HepG2 (cell line): Measurements from ENCODE around the gene TH. TPM values are rescaled to one million over a fixed set of nuclear protein-coding genes. Genes with fewer than 3 reads are reported as not detected.

ENCODE experiments used
- ARNT2 ChIP-seq: sonication (generic); formaldehyde crosslinking; IDR thresholded peaks from 2 replicates; pipeline ENCODE4 v1.8.0; 2022; ENCODE audit warnings: mild to moderate bottlenecking, low read depth, missing genetic modification reagents, moderate library complexity
- ASH2L ChIP-seq: fragments of 300-600, 200-600 bp; sonication (generic); IDR thresholded peaks from 2 replicates; pipeline ENCODE4 v1.7.0; 2017; ENCODE audit warnings: low read depth, mild to moderate bottlenecking, moderate library complexity, mixed read lengths, low read length; ENCODE audit not compliant: insufficient read length
- DRAP1 ChIP-seq: IDR thresholded peaks from 2 replicates; pipeline ENCODE4 v1.6.1; 2016; ENCODE audit warnings: missing genetic modification reagents, missing compliant biosample characterization
- ETV5 ChIP-seq: IDR thresholded peaks from 2 replicates; pipeline ENCODE4 v1.6.1; 2018; ENCODE audit warnings: missing biosample characterization, missing genetic modification reagents, inconsistent platforms, borderline replicate concordance
- FOXC1 ChIP-seq: sonication (generic); formaldehyde crosslinking; IDR thresholded peaks from 2 replicates; pipeline ENCODE4 v1.8.0; 2022; ENCODE audit warnings: mild to moderate bottlenecking, missing genetic modification reagents, borderline replicate concordance
- IKZF4 ChIP-seq: sonication (generic); formaldehyde crosslinking; IDR thresholded peaks from 2 replicates; pipeline ENCODE4 v1.5.1; 2020; ENCODE audit warnings: borderline replicate concordance, mild to moderate bottlenecking, low read depth, missing genetic modification reagents; ENCODE audit errors: not compliant biosample characterization
- MAX ChIP-seq: IDR thresholded peaks from 2 replicates; pipeline ENCODE4 v1.6.1; 2012; ENCODE audit warnings: inconsistent platforms
- NFKBIZ ChIP-seq: IDR thresholded peaks from 2 replicates; pipeline ENCODE4 v1.6.1; 2018; ENCODE audit warnings: missing genetic modification reagents, missing compliant biosample characterization
- RFXAP ChIP-seq: sonication (generic); formaldehyde crosslinking; IDR thresholded peaks from 2 replicates; pipeline ENCODE4 v1.4.0; 2020; ENCODE audit warnings: missing genetic modification reagents, borderline replicate concordance
- SRSF4 ChIP-seq: fragments of 200-400 bp; formaldehyde crosslinking; IDR thresholded peaks from one replicate; pipeline ENCODE4 v1.6.1; 2018; ENCODE audit warnings: mild to moderate bottlenecking, low read depth, low read length, moderate library complexity; ENCODE audit not compliant: poor library complexity, severe bottlenecking
- TARDBP ChIP-seq: sonication (generic); formaldehyde crosslinking; IDR thresholded peaks from 2 replicates; pipeline ENCODE4 v1.8.0; 2022; ENCODE audit warnings: mild to moderate bottlenecking, missing genetic modification reagents
- ZBTB37 ChIP-seq: sonication (generic); formaldehyde crosslinking; IDR thresholded peaks from 2 replicates; pipeline ENCODE4 v1.4.0; 2020; ENCODE audit warnings: mild to moderate bottlenecking, missing genetic modification reagents
- ZBTB43 ChIP-seq: sonication (generic); formaldehyde crosslinking; conservative IDR thresholded peaks from 2 replicates; pipeline ENCODE4 v1.4.0; 2020; ENCODE audit warnings: missing genetic modification reagents
- ZNF230 ChIP-seq: sonication (generic); formaldehyde crosslinking; IDR thresholded peaks from 2 replicates; pipeline ENCODE4 v1.4.0; 2020; ENCODE audit warnings: mild to moderate bottlenecking, missing genetic modification reagents
- ZNF383 ChIP-seq: sonication (generic); formaldehyde crosslinking; IDR thresholded peaks from 2 replicates; pipeline ENCODE4 v1.4.0; 2020; ENCODE audit warnings: missing genetic modification reagents, mild to moderate bottlenecking, borderline replicate concordance
- ZNF430 ChIP-seq: sonication (generic); formaldehyde crosslinking; IDR thresholded peaks from 2 replicates; pipeline ENCODE4 v1.9.0; 2021; ENCODE audit warnings: mild to moderate bottlenecking, missing genetic modification reagents
- ZNF510 ChIP-seq: sonication (generic); formaldehyde crosslinking; IDR thresholded peaks from 2 replicates; pipeline ENCODE4 v1.4.0; 2020; ENCODE audit warnings: low read depth, mild to moderate bottlenecking, missing genetic modification reagents
- ZNF569 ChIP-seq: sonication (generic); formaldehyde crosslinking; IDR thresholded peaks from 2 replicates; pipeline ENCODE4 v1.5.0; 2020; ENCODE audit warnings: mild to moderate bottlenecking, missing genetic modification reagents, moderate library complexity, borderline replicate concordance
- ZNF574 ChIP-seq: sonication (generic); formaldehyde crosslinking; IDR thresholded peaks from 2 replicates; pipeline ENCODE4 v1.4.0; 2020; ENCODE audit warnings: missing genetic modification reagents
- ZNF670 ChIP-seq: sonication (generic); formaldehyde crosslinking; IDR thresholded peaks from 2 replicates; pipeline ENCODE4 v1.8.0; 2022; ENCODE audit warnings: mild to moderate bottlenecking, missing genetic modification reagents, borderline replicate concordance
- ZNF775 ChIP-seq: sonication (generic); formaldehyde crosslinking; IDR thresholded peaks from 2 replicates; pipeline ENCODE4 v1.4.0; 2020; ENCODE audit warnings: missing genetic modification reagents, mild to moderate bottlenecking, moderate library complexity, borderline replicate concordance
- polyA plus RNA-seq, 8 experiments: library from polyadenylated mRNA; depleted of rRNA in 3 of 8; stranded (reverse) in 7 of 8; unstranded in 1 of 8; fragments of >200 nt; fragmentation: Illumina TruSeq in 4 of 8; extraction: Trizol in 4 of 8; gene quantifications; 2 replicates each; pipeline versions ENCODE4 v1.2.1 to v1.2.3, GENCODE V29; 2011 to 2016; ENCODE audit warnings: low read depth in 4 of 8, missing spikeins in 1 of 8, mixed read lengths in 1 of 8; ENCODE audit not compliant: insufficient read depth in 1 of 8
- total RNA-seq, 5 experiments: library from RNA; depleted of rRNA; stranded (reverse); fragments of >200 nt; fragmentation: Illumina TruSeq; extraction: Trizol; gene quantifications; 2 replicates each; pipeline ENCODE4 v1.2.3, GENCODE V29; 2016; ENCODE audit warnings: low read depth in 1 of 5
- TF ChIP-seq, protein P1 (sequence below): sonication (generic); formaldehyde crosslinking; IDR thresholded peaks from 2 replicates; pipeline ENCODE4 v1.4.0; 2020; ENCODE audit warnings: missing genetic modification reagents; ENCODE audit errors: not compliant biosample characterization

The TH gene
- total and polyA plus RNA-seq, 2 of the 13 experiments (the other 11 are each of a cell fraction or from before 2014, with no cell fraction given): 0.36 TPM; not detected in 1

- TF ChIP-seq ZNF775 (CRISPR knock-in tag): no peak
- TF ChIP-seq RFXAP: no peak; the same call in none of the 2 replicates
- no peak for TF ChIP-seq MAX
- peak; percentile 4; the same call in 1 of the 2 replicates for TF ChIP-seq ARNT2 (CRISPR knock-in tag)
- TF ChIP-seq DRAP1 (CRISPR knock-in tag): no peak
- TF ChIP-seq ZNF569 (CRISPR knock-in tag): no peak
- no peak for TF ChIP-seq ETV5 (CRISPR knock-in tag)
- TF ChIP-seq ZNF430 (CRISPR knock-in tag): no peak
- TF ChIP-seq ZBTB37 (CRISPR knock-in tag): no peak; the same call in 1 of the 2 replicates
- peak; percentile 40; the same call in 1 of the 2 replicates for TF ChIP-seq ZNF670
- TF ChIP-seq ZNF574 (CRISPR knock-in tag): no peak
- no peak for TF ChIP-seq NFKBIZ (CRISPR knock-in tag)
- no peak for TF ChIP-seq ZNF510 (CRISPR knock-in tag)
- no peak for TF ChIP-seq ZBTB43 (CRISPR knock-in tag)
- peak; percentile 55; the same call in 1 of the 2 replicates for TF ChIP-seq TARDBP
- no peak for TF ChIP-seq ZNF230 (CRISPR knock-in tag)
- no peak for TF ChIP-seq ASH2L
- TF ChIP-seq FOXC1 (CRISPR knock-in tag): no peak
- TF ChIP-seq IKZF4: peak; percentile 21
- TF ChIP-seq SRSF4: no peak
- TF ChIP-seq, protein P1, sequence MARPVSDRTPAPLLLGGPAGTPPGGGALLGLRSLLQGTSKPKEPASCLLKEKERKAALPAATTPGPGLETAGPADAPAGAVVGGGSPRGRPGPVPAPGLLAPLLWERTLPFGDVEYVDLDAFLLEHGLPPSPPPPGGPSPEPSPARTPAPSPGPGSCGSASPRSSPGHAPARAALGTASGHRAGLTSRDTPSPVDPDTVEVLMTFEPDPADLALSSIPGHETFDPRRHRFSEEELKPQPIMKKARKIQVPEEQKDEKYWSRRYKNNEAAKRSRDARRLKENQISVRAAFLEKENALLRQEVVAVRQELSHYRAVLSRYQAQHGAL (CRISPR knock-in tag): no peak
- TF ChIP-seq ZNF383 (CRISPR knock-in tag): no peak
Observed at GRCh38 chr11:2135648-2136201, 35.9 kb downstream of the TH start (continued).
